ENCODE measurements around the gene CDKN1B. TPM values are rescaled to one million over a fixed set of nuclear protein-coding genes. Genes with fewer than 3 reads are reported as not detected.
A peak's percentile ranks its signal among the peaks of the same experiment; 100 is the strongest.

The CDKN1B gene
- total RNA-seq, 8 experiments from 2014 or later: 16.6 to 89.8 (median 68.6) TPM

GRCh38 chr12:12720052-12720451, 2.9 kb downstream of the CDKN1B start:
- Histone ChIP-seq H3K4me1 (replicated peaks in 1 of 2) (peaks cover 13 to 16% of the 10 kb centered on the region in 2 donors), H3K4me3 (peak overlapping the region; percentile 76 to 97 (median 96)), H3K27ac (no peak overlapping the region)
- in situ Hi-C loops (cut with MboI; ENCODE audit: low pct_unique_long_range_greater_than_20kb in 2 of 9, low sequenced_read_pairs in 9 of 9, unreplicated experiment in 9 of 9): loop anchor here in 4 of 9 experiments (25.0 kb wide), 4 partner anchors 208 to 1133 kb away; partner anchors contain the start of genes BORCS5 (in 2 of the 4) and MANSC1 (in 2 of the 4)
- 17 to 100% (median 73%) methylated on average over 1 to 4 of the region's 4 CpGs; no CpG with 5 or more reads in 1 of the 10 experiments for WGBS, 10 experiments
- ATAC-seq (replicated peaks in 6 of 8): no peak

DNA sequence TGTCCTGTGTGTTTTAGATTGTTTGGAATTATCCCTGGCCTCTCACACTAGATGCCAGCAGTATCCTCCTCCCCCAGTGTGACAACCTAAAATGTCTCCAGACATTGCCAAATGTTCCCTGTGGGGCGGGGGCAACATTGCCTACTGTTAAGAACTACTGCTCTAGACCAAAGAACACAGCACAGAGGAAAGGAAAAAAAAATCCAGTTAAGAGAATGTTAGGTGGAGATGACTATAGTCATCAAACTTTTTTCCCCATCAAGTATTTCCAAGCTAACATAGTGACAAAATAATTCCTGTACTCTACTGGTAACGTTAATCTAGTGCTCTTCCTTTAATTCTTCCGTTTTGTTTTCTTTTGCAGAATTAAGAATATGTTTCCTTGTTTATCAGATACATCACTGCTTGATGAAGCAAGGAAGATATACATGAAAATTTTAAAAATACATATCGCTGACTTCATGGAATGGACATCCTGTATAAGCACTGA, 3.5 kb downstream of the CDKN1B start:
- H3K4me1 ChIP-seq (replicated peaks in 1 of 2): peaks cover 9 to 11% of the 10 kb centered on the region in 2 donors
- no peak for ATAC-seq (replicated peaks in 6 of 8)
- no peak overlapping the region for H3K27ac ChIP-seq
- peak overlapping the region in 1 of 5 donors; percentile 4 for H3K4me3 ChIP-seq
- 20 to 93% (median 66%) methylated on average over 2 to 4 of the region's 4 CpGs for WGBS, 10 experiments
- in situ Hi-C loops (cut with MboI; ENCODE audit: low pct_unique_long_range_greater_than_20kb in 2 of 9, low sequenced_read_pairs in 9 of 9, unreplicated experiment in 9 of 9): loop anchor here in 4 of 9 experiments (25.0 kb wide), 4 partner anchors 208 to 1133 kb away; partner anchors contain the start of genes BORCS5 (in 2 of the 4) and MANSC1 (in 2 of the 4)

DNA sequence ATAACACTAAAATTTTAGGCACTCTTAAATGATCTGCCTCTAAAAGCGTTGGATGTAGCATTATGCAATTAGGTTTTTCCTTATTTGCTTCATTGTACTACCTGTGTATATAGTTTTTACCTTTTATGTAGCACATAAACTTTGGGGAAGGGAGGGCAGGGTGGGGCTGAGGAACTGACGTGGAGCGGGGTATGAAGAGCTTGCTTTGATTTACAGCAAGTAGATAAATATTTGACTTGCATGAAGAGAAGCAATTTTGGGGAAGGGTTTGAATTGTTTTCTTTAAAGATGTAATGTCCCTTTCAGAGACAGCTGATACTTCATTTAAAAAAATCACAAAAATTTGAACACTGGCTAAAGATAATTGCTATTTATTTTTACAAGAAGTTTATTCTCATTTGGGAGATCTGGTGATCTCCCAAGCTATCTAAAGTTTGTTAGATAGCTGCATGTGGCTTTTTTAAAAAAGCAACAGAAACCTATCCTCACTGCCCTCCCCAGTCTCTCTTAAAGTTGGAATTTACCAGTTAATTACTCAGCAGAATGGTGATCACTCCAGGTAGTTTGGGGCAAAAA, 4.1 kb downstream of the CDKN1B start:
- Histone ChIP-seq H3K27ac (no peak overlapping the region), H3K4me1 (replicated peaks in 1 of 2) (peaks cover 4 to 5% of the 10 kb centered on the region in 2 donors), H3K4me3 (no peak overlapping the region)
- ATAC-seq (replicated peaks in 6 of 8): no peak
- in situ Hi-C loops (cut with MboI; ENCODE audit: low pct_unique_long_range_greater_than_20kb in 2 of 9, low sequenced_read_pairs in 9 of 9, unreplicated experiment in 9 of 9): loop anchor here in 4 of 9 experiments (25.0 kb wide), 4 partner anchors 209 to 1134 kb away; partner anchors contain the start of genes BORCS5 (in 2 of the 4) and MANSC1 (in 2 of the 4)
- 20 to 100% (median 82%) methylated on average over 1 to 3 of the region's 3 CpGs; no CpG with 5 or more reads in 3 of the 10 experiments for WGBS, 10 experiments

DNA sequence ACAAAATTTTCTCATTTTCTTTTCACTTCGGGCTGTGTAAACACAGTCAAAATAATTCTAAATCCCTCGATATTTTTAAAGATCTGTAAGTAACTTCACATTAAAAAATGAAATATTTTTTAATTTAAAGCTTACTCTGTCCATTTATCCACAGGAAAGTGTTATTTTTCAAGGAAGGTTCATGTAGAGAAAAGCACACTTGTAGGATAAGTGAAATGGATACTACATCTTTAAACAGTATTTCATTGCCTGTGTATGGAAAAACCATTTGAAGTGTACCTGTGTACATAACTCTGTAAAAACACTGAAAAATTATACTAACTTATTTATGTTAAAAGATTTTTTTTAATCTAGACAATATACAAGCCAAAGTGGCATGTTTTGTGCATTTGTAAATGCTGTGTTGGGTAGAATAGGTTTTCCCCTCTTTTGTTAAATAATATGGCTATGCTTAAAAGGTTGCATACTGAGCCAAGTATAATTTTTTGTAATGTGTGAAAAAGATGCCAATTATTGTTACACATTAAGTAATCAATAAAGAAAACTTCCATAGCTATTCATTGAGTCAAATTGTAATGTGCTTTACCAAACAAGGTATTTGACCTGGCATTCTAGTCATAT, 4.8 kb downstream of the CDKN1B start:
- H3K4me3 ChIP-seq: peak overlapping the region in 1 of 5 donors; percentile 76
- H3K4me1 ChIP-seq (replicated peaks in 1 of 2): peaks cover 2 to 5% of the 10 kb centered on the region in 2 donors
- no peak overlapping the region for H3K27ac ChIP-seq
- ATAC-seq (replicated peaks in 6 of 8): no peak
- WGBS, 10 experiments: 16 to 100% (median 78%) methylated on average over 1 to 2 of the region's 2 CpGs
- in situ Hi-C loops (cut with MboI; ENCODE audit: low pct_unique_long_range_greater_than_20kb in 2 of 9, low sequenced_read_pairs in 9 of 9, unreplicated experiment in 9 of 9): loop anchor here in 4 of 9 experiments (25.0 kb wide), 4 partner anchors 210 to 1135 kb away; partner anchors contain the start of genes BORCS5 (in 2 of the 4) and MANSC1 (in 2 of the 4)

- Histone ChIP-seq H3K27ac (no peak overlapping the region), H3K4me3 (peak overlapping the region in 3 of 5 donors; percentile 57 to 77 (median 76)), H3K4me1 (replicated peaks in 1 of 2) (peaks cover 2 to 5% of the 10 kb centered on the region in 2 donors)
- in situ Hi-C loops (cut with MboI; ENCODE audit: low pct_unique_long_range_greater_than_20kb in 2 of 9, low sequenced_read_pairs in 9 of 9, unreplicated experiment in 9 of 9): loop anchor here in 4 of 9 experiments (25.0 kb wide), 4 partner anchors 210 to 1135 kb away; partner anchors contain the start of genes BORCS5 (in 2 of the 4) and MANSC1 (in 2 of the 4)
- no peak for ATAC-seq (replicated peaks in 6 of 8)
- WGBS, 10 experiments: 0 to 51% (median 27%) methylated on average over 1 to 3 of the region's 3 CpGs
Observed at GRCh38 chr12:12722435-12723148, 5.4 kb downstream of the CDKN1B start.

GRCh38 chr12:12723149-12723680, 6.0 kb downstream of the CDKN1B start:
- H3K4me1 ChIP-seq (replicated peaks in 1 of 2): peaks cover 2 to 5% of the 10 kb centered on the region in 2 donors
- ATAC-seq (replicated peaks in 6 of 8): no peak
- in situ Hi-C loops (cut with MboI; ENCODE audit: low pct_unique_long_range_greater_than_20kb in 2 of 9, low sequenced_read_pairs in 9 of 9, unreplicated experiment in 9 of 9): loop anchor here in 4 of 9 experiments (25.0 kb wide), 4 partner anchors 211 to 1136 kb away; partner anchors contain the start of genes BORCS5 (in 2 of the 4) and MANSC1 (in 2 of the 4)
- peak overlapping the region; percentile 57 to 77 (median 63) for H3K4me3 ChIP-seq
- H3K27ac ChIP-seq: peak overlapping the region; percentile 92 to 95
- WGBS, 10 experiments: 3 to 14% (median 8%) methylated on average over 6 to 10 of the region's 11 CpGs

GRCh38 chr12:12723681-12724420, 6.7 kb downstream of the CDKN1B start:
- H3K4me3 ChIP-seq: peak overlapping the region; percentile 57 to 77 (median 63)
- H3K27ac ChIP-seq: peak overlapping the region; percentile 92 to 95
- peaks cover 2 to 5% of the 10 kb centered on the region in 2 donors for H3K4me1 ChIP-seq (replicated peaks in 1 of 2)
- ATAC-seq (replicated peaks in 6 of 8): peak; percentile 6 to 34 (median 29)
- in situ Hi-C loops (cut with MboI; ENCODE audit: low pct_unique_long_range_greater_than_20kb in 2 of 9, low sequenced_read_pairs in 9 of 9, unreplicated experiment in 9 of 9): loop anchor here in 4 of 9 experiments (25.0 kb wide), 4 partner anchors 212 to 1137 kb away; partner anchors contain the start of genes BORCS5 (in 2 of the 4) and MANSC1 (in 2 of the 4)
- 0 to 10% (median 3%) methylated on average over 2 to 9 of the region's 89 CpGs; no CpG with 5 or more reads in 6 of the 10 experiments for WGBS, 10 experiments

DNA sequence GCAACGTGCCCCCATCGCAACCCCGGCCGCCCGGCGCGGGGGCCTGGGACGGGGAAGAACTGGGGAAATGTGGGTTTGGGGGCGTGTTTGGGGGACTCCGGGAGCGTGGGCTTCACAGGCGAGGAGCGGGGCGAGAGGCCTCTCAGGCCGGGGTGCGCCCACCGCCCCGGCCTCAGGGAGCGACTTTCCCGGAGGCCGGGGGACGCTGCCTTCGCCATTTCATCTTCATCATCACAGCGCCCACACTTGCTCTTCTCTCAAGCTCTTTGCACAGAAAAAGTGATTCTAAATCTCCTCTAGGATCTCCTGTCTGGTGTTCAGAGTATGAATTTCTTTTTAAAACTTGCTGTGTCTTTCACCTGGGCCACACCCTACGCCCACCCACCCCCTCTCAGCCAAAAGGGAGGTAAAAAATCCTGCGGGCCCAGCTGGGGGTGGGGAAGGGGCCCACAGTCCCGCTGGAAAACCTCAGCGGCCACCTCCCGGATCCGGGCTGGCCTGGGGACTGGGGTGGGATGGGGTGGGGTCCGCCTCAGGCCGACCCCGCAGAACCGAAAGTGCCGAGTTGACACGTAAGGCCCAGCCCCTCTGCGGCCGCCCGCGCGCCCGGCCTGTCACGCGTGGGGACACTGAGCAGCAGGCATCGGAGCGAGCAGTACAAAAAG, 7.4 kb downstream of the CDKN1B start:
- in situ Hi-C loops (cut with MboI; ENCODE audit: low pct_unique_long_range_greater_than_20kb in 2 of 9, low sequenced_read_pairs in 9 of 9, unreplicated experiment in 9 of 9): loop anchor here in 4 of 9 experiments (25.0 kb wide), 4 partner anchors 212 to 1137 kb away; partner anchors contain the start of genes BORCS5 (in 2 of the 4) and MANSC1 (in 2 of the 4)
- H3K4me1 ChIP-seq (replicated peaks in 1 of 2): peaks cover under 1 to 3% of the 10 kb centered on the region in 2 donors
- peak in 6 of 8 experiments; percentile 0 to 34 (median 2) for ATAC-seq (replicated peaks in 6 of 8)
- WGBS, 10 experiments: no CpG with 5 or more reads among the region's 46 CpGs
- peak overlapping the region; percentile 57 to 77 (median 63) for H3K4me3 ChIP-seq
- H3K27ac ChIP-seq: peak overlapping the region; percentile 92 to 95

GRCh38 chr12:12725086-12725955, 8.2 kb downstream of the CDKN1B start:
- Histone ChIP-seq H3K4me3 (peak overlapping the region; percentile 57 to 77 (median 63)), H3K27ac (peak overlapping the region; percentile 92 to 95), H3K4me1 (replicated peaks in 1 of 2) (no peaks in the 10 kb centered on the region)
- ATAC-seq (replicated peaks in 6 of 8): peak; percentile 76 to 82 (median 78)
- 0 to 2% (median 2%) methylated on average over 4 to 11 of the region's 93 CpGs; no CpG with 5 or more reads in 7 of the 10 experiments for WGBS, 10 experiments
- in situ Hi-C loops (cut with MboI; ENCODE audit: low pct_unique_long_range_greater_than_20kb in 2 of 9, low sequenced_read_pairs in 9 of 9, unreplicated experiment in 9 of 9): no loop called here

DNA sequence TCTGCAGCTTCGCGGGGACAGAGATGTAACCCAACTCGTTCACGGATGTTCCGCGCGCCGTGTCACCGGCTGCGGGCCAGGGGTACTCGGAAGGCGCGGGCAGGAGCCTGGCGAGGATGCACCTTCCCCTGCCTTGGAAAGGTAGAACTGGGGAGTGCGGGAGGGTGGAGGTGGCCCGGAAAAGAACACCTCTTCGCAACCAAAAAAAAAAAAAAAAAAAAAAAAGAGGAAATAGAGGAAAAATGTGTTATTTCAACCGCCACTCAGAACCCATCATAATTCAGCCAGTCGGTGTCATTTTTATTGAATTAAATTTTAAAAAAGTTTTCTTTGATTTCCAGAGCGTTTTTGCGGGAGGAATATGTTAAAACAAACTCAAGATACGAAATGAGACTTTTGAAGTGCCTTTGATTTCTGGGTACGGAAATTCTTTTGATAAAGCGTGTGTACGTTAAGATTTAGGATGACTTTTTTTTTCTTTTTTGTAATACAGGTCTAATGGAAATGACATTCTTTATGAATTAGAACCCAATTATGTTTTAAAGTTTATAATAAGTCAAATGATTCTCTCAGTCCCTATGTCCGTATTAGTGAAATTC, 8.9 kb downstream of the CDKN1B start:
- ATAC-seq (replicated peaks in 6 of 8): no peak
- WGBS, 10 experiments: 0 to 10% (median 3%) methylated on average over 5 to 23 of the region's 26 CpGs
- in situ Hi-C loops (cut with MboI; ENCODE audit: low pct_unique_long_range_greater_than_20kb in 2 of 9, low sequenced_read_pairs in 9 of 9, unreplicated experiment in 9 of 9): no loop called here

More for the DNA sequence above, 8.9 kb downstream of the CDKN1B start:
- Histone ChIP-seq H3K27ac (peak overlapping the region; percentile 92 to 95), H3K4me3 (peak overlapping the region; percentile 57 to 77 (median 63)), H3K4me1 (replicated peaks in 1 of 2) (no peaks in the 10 kb centered on the region)

Measured in motor neuron (in vitro differentiated cells).